GM21367 (cell line): ENCODE results near the gene RTN4R.

Experiments used
- ATAC-seq: cut with Tn5 transposase; IDR thresholded peaks from one replicate; pipeline ENCODE4 v1.9.1; 2021; ENCODE audit not compliant: unreplicated experiment

RTN4R gene

GRCh38 chr22:20218987-20219386 lies 49.1 kb downstream of the RTN4R start:
- ATAC-seq = no peak

- ATAC-seq = no peak
Measured at GRCh38 chr22:20218326-20218872, 49.7 kb downstream of the RTN4R start.

- ATAC-seq = no peak
Measured at GRCh38 chr22:20217563-20217962, 50.6 kb downstream of the RTN4R start.

GRCh38 chr22:20216863-20217499 lies 51.1 kb downstream of the RTN4R start:
- ATAC-seq = no peak

- ATAC-seq = no peak
Measured at GRCh38 chr22:20215742-20216141, 52.4 kb downstream of the RTN4R start.

GRCh38 chr22:20214853-20215252 lies 53.3 kb downstream of the RTN4R start:
- ATAC-seq = no peak

GRCh38 chr22:20213833-20214708 lies 54.0 kb downstream of the RTN4R start:
- no peak for ATAC-seq

GRCh38 chr22:20212754-20213699 lies 55.1 kb downstream of the RTN4R start:
- no peak for ATAC-seq

GRCh38 chr22:20211997-20212753 lies 55.9 kb downstream of the RTN4R start:
- ATAC-seq = no peak

- no peak for ATAC-seq
Measured at GRCh38 chr22:20211409-20211996, 56.6 kb downstream of the RTN4R start.

- no peak for ATAC-seq
Measured at GRCh38 chr22:20210473-20211059, 57.6 kb downstream of the RTN4R start.

- ATAC-seq = no peak
Measured at GRCh38 chr22:20209761-20210250, 58.3 kb downstream of the RTN4R start.

GRCh38 chr22:20208713-20209310 lies 59.3 kb downstream of the RTN4R start:
- no peak for ATAC-seq

- no peak for ATAC-seq
Measured at GRCh38 chr22:20207277-20208025, 60.7 kb downstream of the RTN4R start.

- no peak for ATAC-seq
Measured at GRCh38 chr22:20206709-20207215, 61.4 kb downstream of the RTN4R start.

- ATAC-seq = no peak
Measured at GRCh38 chr22:20205964-20206708, 62.0 kb downstream of the RTN4R start.

- ATAC-seq = no peak
Measured at GRCh38 chr22:20205464-20205963, 62.6 kb downstream of the RTN4R start.
